GM18909 (cell line): ENCODE measurements around the gene SLC43A2.
"Not testable (repeated sequence)": the region's sequence is repeated elsewhere in the genome, so short reads cannot be mapped to it uniquely, and the experiment has no call there.

Source experiments
- ATAC-seq: cut with Tn5 transposase; IDR thresholded peaks from one replicate; pipeline ENCODE4 v1.9.1; 2021; ENCODE audit warnings: mild to moderate bottlenecking; ENCODE audit not compliant: unreplicated experiment, poor library complexity

The SLC43A2 gene

GRCh38 chr17:1627982-1628855, at the start of gene SLC43A2:
Gene SLC43A2, minus strand, starts transcription at chr17:1628834. Its CDS starts 960 bp downstream, at chr17:1627874.
- peak; percentile 61 for ATAC-seq

GRCh38 chr17:1676401-1676800, 47.8 kb upstream of the SLC43A2 start:
- no peak for ATAC-seq

GRCh38 chr17:1673041-1673785, 44.6 kb upstream of the SLC43A2 start:
- no peak for ATAC-seq

GRCh38 chr17:1663934-1664333, 35.3 kb upstream of the SLC43A2 start:
- ATAC-seq: not testable (repeated sequence)

GRCh38 chr17:1661045-1661444, 32.4 kb upstream of the SLC43A2 start:
- ATAC-seq: no peak

GRCh38 chr17:1658100-1658499, 29.5 kb upstream of the SLC43A2 start:
- no peak for ATAC-seq

GRCh38 chr17:1653735-1654134, 25.1 kb upstream of the SLC43A2 start:
- ATAC-seq: no peak

GRCh38 chr17:1652794-1653193, 24.2 kb upstream of the SLC43A2 start:
- not testable (repeated sequence) for ATAC-seq

GRCh38 chr17:1651559-1651844, 22.9 kb upstream of the SLC43A2 start:
- no peak for ATAC-seq

GRCh38 chr17:1650731-1651558, 22.3 kb upstream of the SLC43A2 start:
- ATAC-seq: no peak

- ATAC-seq: no peak
Measured at GRCh38 chr17:1649844-1650501, 21.3 kb upstream of the SLC43A2 start, which contains the start of gene RILP. Gene RILP, minus strand, starts transcription at chr17:1649866. Its CDS starts 62 bp downstream, at chr17:1649804.

GRCh38 chr17:1648963-1649843, 20.6 kb upstream of the SLC43A2 start:
- peak; percentile 48 for ATAC-seq

- ATAC-seq: peak; percentile 58
Measured at GRCh38 chr17:1648173-1648962, 19.7 kb upstream of the SLC43A2 start.

GRCh38 chr17:1647802-1648171, 19.2 kb upstream of the SLC43A2 start:
- ATAC-seq: no peak

GRCh38 chr17:1646199-1646875, 17.7 kb upstream of the SLC43A2 start:
- no peak for ATAC-seq

- no peak for ATAC-seq
Measured at GRCh38 chr17:1645207-1646171, 16.9 kb upstream of the SLC43A2 start, which contains the start of gene SCARF1. Gene SCARF1, minus strand, starts transcription at chr17:1645732. Its CDS starts 35 bp downstream, at chr17:1645697.
